GM21619 (cell line): ENCODE measurements around the gene KIF3B.
"Not testable (repeated sequence)": the region's sequence is repeated elsewhere in the genome, so short reads cannot be mapped to it uniquely, and the experiment has no call there.

Source experiments
- ATAC-seq: cut with Tn5 transposase; IDR thresholded peaks from one replicate; pipeline ENCODE4 v1.9.1; 2021; ENCODE audit not compliant: unreplicated experiment

KIF3B gene

GRCh38 chr20:32382102-32382950, 104.9 kb downstream of the KIF3B start:
- ATAC-seq, result no peak

DNA sequence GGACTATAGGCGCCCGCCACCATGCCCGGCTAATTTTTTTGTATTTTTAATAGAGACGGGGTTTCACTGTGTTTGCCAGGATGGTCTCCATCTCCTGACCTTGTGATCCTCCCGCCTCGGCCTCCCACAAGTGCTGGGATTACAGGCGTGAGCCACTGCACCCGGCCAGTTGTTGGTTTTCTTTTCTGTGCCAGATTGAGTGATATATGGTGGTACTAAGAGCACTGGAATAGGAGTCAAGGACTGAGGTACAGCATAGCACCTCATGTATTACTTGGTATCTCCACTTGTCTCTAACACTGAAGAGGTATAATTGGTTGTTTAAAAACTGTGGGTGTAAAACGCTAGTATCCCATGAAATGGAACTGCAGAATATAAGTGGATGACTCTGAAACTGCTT, 106.0 kb downstream of the KIF3B start:
- ATAC-seq, result not testable (repeated sequence)
